Small intestine (tissue), 7 donors: ENCODE data around the gene MFAP4. TPM values are rescaled to one million over a fixed set of nuclear protein-coding genes. Genes with fewer than 3 reads are reported as not detected.
A peak's percentile ranks its signal among the peaks of the same experiment; 100 is the strongest.

Experiments used
- DNase-seq, 2 donors: peaks; one replicate each; pipeline versions ENCODE4 v3.0.0 to v3.0.0-alpha.2; 2013
- FAIRE-seq: peaks from 2 replicates; lab custom pipeline; 2012; peaks lifted over from hg19 to GRCh38; lab: Jason Lieb, UNC
- H3K27ac ChIP-seq, 3 donors: one replicate each; pipeline ENCODE4 v1.5.1; 2013; ENCODE audit warnings: low read length in 2 of 3, mild to moderate bottlenecking in 2 of 3, control low read depth in 1 of 3, inconsistent platforms in 1 of 3, low read depth in 1 of 3, moderate library complexity in 1 of 3
- H3K27me3 ChIP-seq, 3 donors: one replicate each; pipeline ENCODE4 v1.6.1; 2013; ENCODE audit warnings: low read length in 3 of 3, inconsistent platforms in 1 of 3; ENCODE audit not compliant: control insufficient read depth in 3 of 3, insufficient read depth in 3 of 3
- H3K36me3 ChIP-seq, 3 donors: one replicate each; pipeline ENCODE4 v1.6.1; 2013; ENCODE audit warnings: low read length in 3 of 3, inconsistent platforms in 1 of 3, low read depth in 1 of 3, mild to moderate bottlenecking in 1 of 3, moderate library complexity in 1 of 3; ENCODE audit not compliant: control insufficient read depth in 3 of 3, insufficient read depth in 2 of 3
- H3K4me1 ChIP-seq, 3 donors: one replicate each; pipeline ENCODE4 v1.6.1; 2013; ENCODE audit warnings: low read length in 2 of 3, inconsistent platforms in 1 of 3, low read depth in 1 of 3, mild to moderate bottlenecking in 1 of 3, moderate library complexity in 1 of 3; ENCODE audit not compliant: control insufficient read depth in 3 of 3, insufficient read depth in 2 of 3
- H3K4me3 ChIP-seq, 3 donors: one replicate each; pipeline ENCODE4 v1.5.1; 2013; ENCODE audit warnings: low read length in 3 of 3, control low read depth in 1 of 3, inconsistent platforms in 1 of 3, low read depth in 1 of 3, mild to moderate bottlenecking in 1 of 3, moderate library complexity in 1 of 3
- H3K9me3 ChIP-seq, 2 donors: one replicate each; pipeline ENCODE4 v1.6.1; 2013; ENCODE audit warnings: low read depth in 1 of 2, low read length in 1 of 2; ENCODE audit not compliant: control insufficient read depth in 2 of 2, insufficient read depth in 1 of 2
- WGBS, 3 donors: extraction: QIAGEN DNeasy Blood & Tissue Kit; methylation state at CpG; one replicate each; pipeline ENCODE4 v1.1.7; 2013; 5-methylcytosine and 5-hydroxymethylcytosine counted together
- polyA plus RNA-seq, 4 donors: library from polyadenylated mRNA; stranded (reverse) in 3 of 4; unstranded in 1 of 4; fragments of 200-250 nt in 3 of 4; fragments of 120-200 nt in 1 of 4; gene quantifications; one replicate each; pipeline versions ENCODE4 v1.2.1 to v1.2.3, GENCODE V29; 2013
- donor health status: healthy with polysubstance abuse.
- donor health status: control.
- donor health status: control.
- donor health status: Bipolar disorder and iron deficiency.
- donor health status: healthy.

MFAP4 gene
- polyA plus RNA-seq, 4 donors = 2.2 to 108 (median 35.4) TPM

DNA sequence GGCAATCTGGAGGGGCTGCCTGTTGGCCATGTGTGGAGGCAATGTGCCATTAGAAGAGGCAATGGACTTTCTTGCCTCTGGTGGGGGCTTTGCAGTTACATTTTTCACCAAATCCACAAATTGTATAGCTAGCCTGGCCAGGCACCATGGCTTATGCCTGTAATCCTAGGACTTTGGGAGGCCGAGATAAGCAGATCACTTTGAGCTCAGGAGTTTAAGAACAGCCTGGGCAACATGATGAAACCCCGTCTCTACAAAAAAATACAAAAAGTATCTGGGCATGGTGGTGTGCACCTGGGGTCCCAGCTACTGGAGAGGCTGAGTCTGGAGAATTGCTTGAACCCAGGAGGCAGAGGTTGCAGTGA is 21.3 kb upstream of the MFAP4 start:
- FAIRE-seq (no peak), DNase-seq (no peak)
- Histone ChIP-seq H3K9me3 (no peaks in the 10 kb centered on the region), H3K4me1 (no peaks in the 10 kb centered on the region), H3K36me3 (no peaks in the 10 kb centered on the region), H3K27me3 (peaks cover 0 to 13% (median 0%) of the 10 kb centered on the region in 3 donors), H3K4me3 (no peak overlapping the region), H3K27ac (no peak overlapping the region)
- 90 to 97% (median 93%) methylated on average over 2 of the region's 2 CpGs for WGBS, 3 donors

DNA sequence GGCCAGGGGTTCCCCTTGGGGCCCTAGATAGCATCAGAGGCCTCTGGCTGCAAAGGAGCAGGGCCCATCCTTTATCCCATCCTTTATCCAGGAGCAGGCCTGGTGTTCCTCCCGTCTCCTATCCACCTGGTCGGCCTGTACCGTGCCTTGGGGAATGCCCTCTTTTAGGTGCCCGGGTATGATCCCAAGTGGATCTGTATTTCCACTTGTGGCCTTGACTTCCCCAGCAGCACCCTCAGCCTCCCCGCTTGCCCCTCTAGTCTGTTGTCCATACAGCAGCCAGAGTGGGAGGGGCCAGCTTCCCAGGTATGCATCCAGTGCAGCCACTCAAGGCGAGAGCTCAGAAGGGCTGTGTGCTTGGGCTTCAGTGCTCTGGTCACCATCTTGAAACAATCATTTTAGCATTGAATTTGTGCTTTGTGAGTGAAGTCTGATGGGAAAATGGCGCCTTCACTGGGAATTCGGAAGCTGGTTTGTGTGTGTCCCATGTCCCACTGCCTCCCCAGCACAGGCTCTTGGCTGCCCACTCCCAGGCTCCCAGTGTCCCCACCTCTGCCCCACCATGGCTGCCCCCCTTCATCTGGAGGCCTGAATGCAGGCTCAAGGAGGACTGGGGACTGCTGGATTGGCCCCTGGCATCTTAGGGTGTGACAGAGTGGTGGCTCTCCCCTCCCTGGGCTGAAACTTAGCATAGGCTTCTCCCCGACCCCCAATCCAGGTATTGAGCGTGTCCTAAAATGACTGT is 20.8 kb upstream of the MFAP4 start:
- Histone ChIP-seq H3K4me1 (no peaks in the 10 kb centered on the region), H3K27me3 (peaks cover 0 to 13% (median 0%) of the 10 kb centered on the region in 3 donors), H3K4me3 (no peak overlapping the region), H3K36me3 (no peaks in the 10 kb centered on the region), H3K27ac (no peak overlapping the region), H3K9me3 (no peaks in the 10 kb centered on the region)
- no peak for FAIRE-seq
- 94 to 97% (median 94%) methylated on average over 10 of the region's 10 CpGs for WGBS, 3 donors
- no peak for DNase-seq

DNA sequence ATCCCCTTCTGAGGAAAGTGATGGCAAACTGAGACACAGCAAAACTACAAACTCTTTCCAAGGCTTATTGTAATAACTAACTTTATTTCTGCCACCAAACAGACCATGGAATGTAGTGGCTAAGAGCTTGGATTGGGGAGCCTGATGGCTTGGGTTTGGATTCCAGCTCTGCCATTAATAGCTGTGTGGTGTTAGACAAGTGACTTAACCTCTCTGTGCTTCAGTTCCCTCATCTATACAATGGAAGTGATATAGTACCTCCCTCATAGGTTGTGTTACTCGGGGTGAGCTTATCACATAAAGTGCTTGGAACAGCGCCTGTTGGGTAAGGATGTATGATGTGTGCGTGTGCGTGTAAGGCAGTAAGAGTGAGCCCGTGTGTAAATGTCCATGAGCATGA is 18.1 kb upstream of the MFAP4 start:
- peaks cover 0 to 2% (median 0%) of the 10 kb centered on the region in 3 donors for H3K4me1 ChIP-seq
- no peak overlapping the region for H3K27ac ChIP-seq
- H3K27me3 ChIP-seq = peaks cover 0 to 3% (median 0%) of the 10 kb centered on the region in 3 donors
- H3K4me3 ChIP-seq = no peak overlapping the region
- 82 to 92% (median 86%) methylated on average over 5 of the region's 5 CpGs for WGBS, 3 donors
- H3K9me3 ChIP-seq = no peaks in the 10 kb centered on the region
- H3K36me3 ChIP-seq = no peaks in the 10 kb centered on the region
- FAIRE-seq = no peak
- no peak for DNase-seq

DNA sequence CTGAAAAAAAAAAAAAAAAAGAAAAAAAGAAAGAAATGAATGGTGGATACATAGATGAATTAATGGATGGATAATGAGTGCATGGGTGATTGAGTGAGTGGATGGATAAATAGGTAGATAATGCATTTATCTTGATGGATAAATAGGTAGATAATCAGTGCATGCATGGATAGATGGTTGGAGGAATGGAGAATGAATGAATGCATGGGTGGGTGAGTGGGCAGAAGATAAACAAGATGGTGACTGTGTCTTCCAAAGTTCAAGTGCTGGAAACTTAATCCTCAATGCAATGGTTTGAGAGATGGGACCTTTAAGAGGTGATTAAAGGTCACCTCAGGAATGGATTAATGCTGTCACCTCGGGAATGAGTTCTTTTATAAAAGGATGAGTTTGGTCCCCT is 17.3 kb upstream of the MFAP4 start:
- H3K9me3 ChIP-seq = no peaks in the 10 kb centered on the region
- FAIRE-seq = no peak

DNA sequence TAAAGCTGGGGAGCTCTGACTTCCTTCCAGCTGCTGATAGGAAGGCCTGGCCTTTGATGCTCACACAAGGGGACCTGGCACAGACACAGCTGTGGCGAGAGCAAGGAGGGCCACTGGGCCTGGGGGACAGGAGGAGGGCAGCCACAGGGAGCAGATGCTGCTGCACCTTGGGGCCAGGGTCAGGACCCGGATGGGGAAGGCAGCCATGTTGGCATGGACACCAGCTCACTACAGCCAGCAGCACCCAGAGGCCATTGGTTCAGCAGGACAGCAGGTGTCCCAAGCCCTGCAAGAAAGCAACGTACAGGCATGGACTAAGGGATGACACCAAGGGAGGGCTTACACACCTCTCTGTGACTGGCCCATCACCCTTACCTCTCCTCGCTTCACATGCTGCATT is 16.0 kb upstream of the MFAP4 start:
- Histone ChIP-seq H3K4me3 (no peak overlapping the region), H3K27me3 (no peaks in the 10 kb centered on the region), H3K9me3 (no peaks in the 10 kb centered on the region), H3K36me3 (no peaks in the 10 kb centered on the region), H3K4me1 (peaks cover under 1 to 10% (median 9%) of the 10 kb centered on the region in 3 donors), H3K27ac (no peak overlapping the region)
- 90 to 92% (median 91%) methylated on average over 4 of the region's 4 CpGs for WGBS, 3 donors
- no peak for FAIRE-seq
- no peak for DNase-seq

More for the DNA sequence above, 17.3 kb upstream of the MFAP4 start:
- H3K27ac ChIP-seq = no peak overlapping the region
- no peak for DNase-seq
- H3K4me3 ChIP-seq = no peak overlapping the region
- H3K27me3 ChIP-seq = peaks cover 0 to under 1% (median 0%) of the 10 kb centered on the region in 3 donors
- 50 to 70% (median 52%) methylated on average over 1 of the region's 1 CpG for WGBS, 3 donors
- H3K4me1 ChIP-seq = peaks cover 0 to 2% (median 0%) of the 10 kb centered on the region in 3 donors
- H3K36me3 ChIP-seq = no peaks in the 10 kb centered on the region

DNA sequence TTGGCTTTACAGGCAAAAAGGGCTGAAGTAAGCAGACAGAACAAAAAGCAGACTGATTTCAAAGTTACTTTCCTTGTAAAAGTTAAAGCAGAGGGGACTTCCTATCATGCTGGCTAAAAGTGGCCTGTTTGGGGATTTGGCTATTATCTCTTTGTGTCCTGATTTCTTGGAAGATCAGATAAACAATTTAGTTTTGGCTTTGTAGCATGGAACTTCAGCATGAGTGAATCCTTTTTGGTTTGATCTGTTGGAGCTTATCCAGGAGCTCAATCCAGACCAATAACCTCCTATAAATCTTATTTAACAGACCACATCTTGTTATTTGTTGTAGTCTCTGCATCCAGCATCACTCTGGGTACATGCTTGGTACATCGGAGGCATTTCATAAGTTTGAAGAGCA is 15.2 kb upstream of the MFAP4 start:
- Histone ChIP-seq H3K4me1 (peaks cover 6 to 15% (median 12%) of the 10 kb centered on the region in 3 donors), H3K36me3 (no peaks in the 10 kb centered on the region), H3K9me3 (no peaks in the 10 kb centered on the region), H3K4me3 (no peak overlapping the region), H3K27me3 (no peaks in the 10 kb centered on the region), H3K27ac (no peak overlapping the region)
- DNase-seq (no peak), FAIRE-seq (no peak)
- WGBS, 3 donors = 78 to 100% (median 88%) methylated on average over 1 of the region's 1 CpG

DNA sequence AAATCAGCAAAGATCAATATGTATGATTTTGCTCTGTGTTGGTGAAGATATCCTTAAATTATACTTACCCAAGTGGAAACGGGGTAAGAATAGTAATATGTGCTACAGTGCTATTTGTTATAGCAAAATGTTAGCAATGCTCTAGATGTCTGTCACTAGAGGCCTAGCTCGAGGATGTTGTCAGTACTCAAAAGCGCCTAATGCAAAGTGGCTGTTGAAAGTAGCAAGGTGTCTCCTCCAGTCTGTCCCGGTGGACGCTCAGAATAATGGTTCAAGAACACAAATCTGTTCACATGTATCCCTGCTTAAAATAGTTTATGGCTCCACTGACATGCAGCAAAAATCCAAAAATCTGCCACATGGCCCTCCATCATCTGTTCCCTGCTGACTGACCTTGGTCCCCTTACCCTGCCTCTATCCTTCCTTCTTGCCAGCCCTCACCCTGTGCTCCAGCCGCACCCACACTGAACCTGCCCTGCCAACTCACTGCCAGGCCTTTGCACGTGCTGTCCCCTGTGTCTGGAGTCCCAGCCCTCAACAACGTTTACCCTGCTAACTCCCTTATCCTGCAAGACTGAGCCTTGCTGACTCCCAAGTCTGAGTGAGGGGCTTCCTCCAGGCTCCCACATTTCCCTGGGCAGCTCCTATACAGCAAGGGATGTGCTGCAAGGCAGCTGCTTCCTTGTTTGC is 14.5 kb upstream of the MFAP4 start:
- H3K27ac ChIP-seq = no peak overlapping the region
- H3K27me3 ChIP-seq = no peaks in the 10 kb centered on the region
- no peaks in the 10 kb centered on the region for H3K36me3 ChIP-seq
- peaks cover 6 to 15% (median 12%) of the 10 kb centered on the region in 3 donors for H3K4me1 ChIP-seq
- FAIRE-seq = no peak
- H3K4me3 ChIP-seq = no peak overlapping the region
- no peaks in the 10 kb centered on the region for H3K9me3 ChIP-seq
- DNase-seq = peak in 1 of 2 donors; percentile 55
- WGBS, 3 donors = 60 to 74% (median 67%) methylated on average over 8 of the region's 8 CpGs

DNA sequence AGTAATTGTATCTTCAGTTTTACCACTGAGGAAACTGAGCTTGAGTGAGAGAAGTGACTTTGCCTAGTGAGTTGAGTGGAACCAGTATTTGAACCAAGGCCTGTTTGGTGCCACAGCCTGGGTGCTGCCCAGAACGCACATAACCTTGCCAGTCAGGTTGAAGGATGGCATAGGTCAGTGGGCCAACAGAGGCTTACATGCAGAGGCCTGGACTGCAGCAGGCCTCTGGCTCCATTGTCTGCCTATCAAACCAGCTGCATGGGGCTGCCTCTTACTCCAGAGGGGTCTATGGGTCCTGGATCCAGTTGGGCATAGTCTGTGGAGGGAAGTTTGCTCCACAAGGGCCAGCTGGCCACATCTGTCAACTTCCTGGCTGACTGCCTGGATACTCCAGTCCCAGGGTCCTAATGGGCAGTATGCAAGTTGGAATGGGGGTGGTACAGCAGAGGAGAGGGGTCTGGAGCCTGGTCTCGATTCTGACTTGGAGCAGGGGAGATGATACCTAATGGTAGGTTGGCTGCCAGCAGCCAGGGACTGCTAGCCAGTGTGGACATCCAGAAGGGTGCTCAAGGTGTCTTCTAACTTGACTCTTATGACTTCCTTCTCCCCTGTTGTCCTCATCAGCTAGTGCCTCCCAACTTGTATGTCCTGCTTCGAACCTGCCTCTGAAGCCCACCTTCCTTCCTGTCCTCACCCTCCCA is 12.9 kb upstream of the MFAP4 start:
- WGBS, 3 donors = 78 to 89% (median 80%) methylated on average over 3 of the region's 3 CpGs
- H3K36me3 ChIP-seq = no peaks in the 10 kb centered on the region
- DNase-seq (no peak), FAIRE-seq (no peak)
- no peaks in the 10 kb centered on the region for H3K9me3 ChIP-seq
- H3K4me1 ChIP-seq = peaks cover 6 to 15% (median 12%) of the 10 kb centered on the region in 3 donors
- H3K27ac ChIP-seq = no peak overlapping the region
- H3K4me3 ChIP-seq = no peak overlapping the region
- H3K27me3 ChIP-seq = no peaks in the 10 kb centered on the region
